Ishikawa (cell line): ENCODE results near the gene C11orf98.

Source experiments
- CEBPB ChIP-seq: IDR thresholded peaks from 2 replicates; pipeline ENCODE4 v1.6.1; 2012
- CREB1 ChIP-seq: IDR thresholded peaks from 2 replicates; pipeline ENCODE4 v1.6.1; 2012; ENCODE audit warnings: low read depth
- EGR1 ChIP-seq: IDR thresholded peaks from 2 replicates; pipeline ENCODE4 v1.6.1; 2012
- EP300 ChIP-seq: IDR thresholded peaks from 2 replicates; pipeline ENCODE4 v1.6.1; 2012; ENCODE audit warnings: borderline replicate concordance
- FOXM1 ChIP-seq: IDR thresholded peaks from 2 replicates; pipeline ENCODE4 v1.6.1; 2012; ENCODE audit warnings: low read depth, borderline replicate concordance
- NFIC ChIP-seq: IDR thresholded peaks from 2 replicates; pipeline ENCODE4 v1.6.1; 2012
- RAD21 ChIP-seq: IDR thresholded peaks from 2 replicates; pipeline ENCODE4 v1.6.1; 2012; ENCODE audit warnings: low read depth
- TAF1 ChIP-seq: IDR thresholded peaks from 2 replicates; pipeline ENCODE4 v1.6.1; 2012; ENCODE audit warnings: low read depth, mild to moderate bottlenecking
- TCF12 ChIP-seq: IDR thresholded peaks from 2 replicates; pipeline ENCODE4 v1.6.1; 2012; ENCODE audit warnings: low read depth
- TEAD4 ChIP-seq: IDR thresholded peaks from 2 replicates; pipeline ENCODE4 v1.6.1; 2012
- YY1 ChIP-seq: IDR thresholded peaks from 2 replicates; pipeline ENCODE4 v1.6.1; 2012; ENCODE audit warnings: low read depth
- ZBTB7A ChIP-seq: IDR thresholded peaks from 2 replicates; pipeline ENCODE4 v1.6.1; 2012; ENCODE audit warnings: low read depth
- TF ChIP-seq, protein P1 (sequence below): IDR thresholded peaks from 2 replicates; pipeline ENCODE4 v1.6.1; 2012; ENCODE audit warnings: low read depth, mild to moderate bottlenecking
- TF ChIP-seq, protein P2 (sequence below): IDR thresholded peaks from 2 replicates; pipeline ENCODE4 v1.6.1; 2012
- TF ChIP-seq, protein P3 (sequence below): IDR thresholded peaks from 2 replicates; pipeline ENCODE4 v1.6.1; 2012

C11orf98 gene

GRCh38 chr11:62645671-62645945 lies 19.4 kb downstream of the C11orf98 start:
- no peak for TF ChIP-seq NFIC
- TF ChIP-seq, protein P1, sequence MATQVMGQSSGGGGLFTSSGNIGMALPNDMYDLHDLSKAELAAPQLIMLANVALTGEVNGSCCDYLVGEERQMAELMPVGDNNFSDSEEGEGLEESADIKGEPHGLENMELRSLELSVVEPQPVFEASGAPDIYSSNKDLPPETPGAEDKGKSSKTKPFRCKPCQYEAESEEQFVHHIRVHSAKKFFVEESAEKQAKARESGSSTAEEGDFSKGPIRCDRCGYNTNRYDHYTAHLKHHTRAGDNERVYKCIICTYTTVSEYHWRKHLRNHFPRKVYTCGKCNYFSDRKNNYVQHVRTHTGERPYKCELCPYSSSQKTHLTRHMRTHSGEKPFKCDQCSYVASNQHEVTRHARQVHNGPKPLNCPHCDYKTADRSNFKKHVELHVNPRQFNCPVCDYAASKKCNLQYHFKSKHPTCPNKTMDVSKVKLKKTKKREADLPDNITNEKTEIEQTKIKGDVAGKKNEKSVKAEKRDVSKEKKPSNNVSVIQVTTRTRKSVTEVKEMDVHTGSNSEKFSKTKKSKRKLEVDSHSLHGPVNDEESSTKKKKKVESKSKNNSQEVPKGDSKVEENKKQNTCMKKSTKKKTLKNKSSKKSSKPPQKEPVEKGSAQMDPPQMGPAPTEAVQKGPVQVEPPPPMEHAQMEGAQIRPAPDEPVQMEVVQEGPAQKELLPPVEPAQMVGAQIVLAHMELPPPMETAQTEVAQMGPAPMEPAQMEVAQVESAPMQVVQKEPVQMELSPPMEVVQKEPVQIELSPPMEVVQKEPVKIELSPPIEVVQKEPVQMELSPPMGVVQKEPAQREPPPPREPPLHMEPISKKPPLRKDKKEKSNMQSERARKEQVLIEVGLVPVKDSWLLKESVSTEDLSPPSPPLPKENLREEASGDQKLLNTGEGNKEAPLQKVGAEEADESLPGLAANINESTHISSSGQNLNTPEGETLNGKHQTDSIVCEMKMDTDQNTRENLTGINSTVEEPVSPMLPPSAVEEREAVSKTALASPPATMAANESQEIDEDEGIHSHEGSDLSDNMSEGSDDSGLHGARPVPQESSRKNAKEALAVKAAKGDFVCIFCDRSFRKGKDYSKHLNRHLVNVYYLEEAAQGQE, result no peak
- no peak for TF ChIP-seq FOXM1
- TF ChIP-seq CREB1, result no peak
- TF ChIP-seq, protein P2, sequence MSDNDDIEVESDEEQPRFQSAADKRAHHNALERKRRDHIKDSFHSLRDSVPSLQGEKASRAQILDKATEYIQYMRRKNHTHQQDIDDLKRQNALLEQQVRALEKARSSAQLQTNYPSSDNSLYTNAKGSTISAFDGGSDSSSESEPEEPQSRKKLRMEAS, result no peak
- TF ChIP-seq, protein P3, sequence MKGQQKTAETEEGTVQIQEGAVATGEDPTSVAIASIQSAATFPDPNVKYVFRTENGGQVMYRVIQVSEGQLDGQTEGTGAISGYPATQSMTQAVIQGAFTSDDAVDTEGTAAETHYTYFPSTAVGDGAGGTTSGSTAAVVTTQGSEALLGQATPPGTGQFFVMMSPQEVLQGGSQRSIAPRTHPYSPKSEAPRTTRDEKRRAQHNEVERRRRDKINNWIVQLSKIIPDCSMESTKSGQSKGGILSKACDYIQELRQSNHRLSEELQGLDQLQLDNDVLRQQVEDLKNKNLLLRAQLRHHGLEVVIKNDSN, result no peak
- TF ChIP-seq EGR1, result no peak

- TF ChIP-seq CREB1, result no peak
- no peak for TF ChIP-seq EGR1
- TF ChIP-seq TCF12, result no peak
- no peak for TF ChIP-seq NFIC
- TF ChIP-seq RAD21, result no peak
- TF ChIP-seq TAF1, result no peak
- TF ChIP-seq, protein P3, result no peak
- no peak for TF ChIP-seq EP300
- no peak for TF ChIP-seq ZBTB7A
- no peak for TF ChIP-seq YY1
- TF ChIP-seq, protein P1, result no peak
Measured at GRCh38 chr11:62644220-62644619, 20.8 kb downstream of the C11orf98 start.

- TF ChIP-seq EP300, result no peak
Measured at GRCh38 chr11:62632492-62632891, 32.5 kb downstream of the C11orf98 start.

GRCh38 chr11:62627713-62628112 lies 37.3 kb downstream of the C11orf98 start:
- TF ChIP-seq CEBPB, result no peak
- TF ChIP-seq TAF1, result no peak
- TF ChIP-seq EP300, result no peak
- TF ChIP-seq TEAD4, result no peak
- TF ChIP-seq, protein P1, result no peak
- TF ChIP-seq, protein P3, result no peak
- no peak for TF ChIP-seq EGR1
- no peak for TF ChIP-seq NFIC
- no peak for TF ChIP-seq TCF12
- no peak for TF ChIP-seq FOXM1
- TF ChIP-seq YY1, result no peak
- TF ChIP-seq RAD21, result no peak
- TF ChIP-seq, protein P2, result no peak
- no peak for TF ChIP-seq CREB1
- TF ChIP-seq ZBTB7A, result no peak

GRCh38 chr11:62622476-62623089 lies 42.4 kb downstream of the C11orf98 start:
- TF ChIP-seq TAF1, result no peak
- TF ChIP-seq TEAD4, result no peak
- no peak for TF ChIP-seq CEBPB
